OCI-LY7 (cell line): Measurements from ENCODE around the gene ANO6. TPM values are rescaled to one million over a fixed set of nuclear protein-coding genes. Genes with fewer than 3 reads are reported as not detected.

ENCODE experiments used
- BruUV-seq: library from RNA; stranded (reverse); fragments of 400-500 nt; replicated peaks from 2 replicates; lab custom pipeline; 2021; lab: Mats Ljungman, UMichigan
- CTCF ChIA-PET: fragments of 300-600 bp; sonication (Branson Sonifier 250); formaldehyde crosslinking; loops from one replicate; lab custom pipeline; 2022; ENCODE audit warnings: antibody characterized with exemption; ENCODE audit not compliant: unreplicated experiment; lab: Charles Lee
- POLR2A ChIA-PET: fragments of 300-600 bp; sonication (Branson Sonifier 250); formaldehyde crosslinking; loops from one replicate; lab custom pipeline; 2022; ENCODE audit warnings: antibody characterized with exemption; lab: Charles Lee
- DNase-seq: peaks from one replicate; pipeline ENCODE4 v3.0.0-alpha.2; 2015; ENCODE audit warnings: low spot score
- H2AFZ ChIP-seq: fragments of 200-600 bp; sonication (generic), shearing (Covaris generic); 2 replicates; pipeline ENCODE4 v1.6.1; 2014; ENCODE audit warnings: mild to moderate bottlenecking, antibody characterized with exemption, low read length, moderate library complexity
- H3K27ac ChIP-seq: fragments of 200-600 bp; sonication (generic); 2 replicates; pipeline ENCODE4 v1.5.1; 2014; ENCODE audit warnings: mixed run types, low read depth, mild to moderate bottlenecking, moderate library complexity, low read length, inconsistent platforms; ENCODE audit not compliant: poor library complexity, severe bottlenecking
- H3K36me3 ChIP-seq: fragments of 200-600 bp; sonication (generic); 2 replicates; pipeline ENCODE4 v1.6.1; 2014; ENCODE audit warnings: mild to moderate bottlenecking, antibody characterized with exemption, low read length, moderate library complexity, mixed read lengths; ENCODE audit not compliant: insufficient read depth
- H3K4me1 ChIP-seq: fragments of 200-600 bp; sonication (generic); 2 replicates; pipeline ENCODE4 v1.5.1; 2014; ENCODE audit warnings: mild to moderate bottlenecking, low read length; ENCODE audit not compliant: insufficient read depth, poor library complexity, severe bottlenecking
- H3K4me2 ChIP-seq: fragments of 200-600 bp; sonication (generic); 2 replicates; pipeline ENCODE4 v1.6.1; 2014; ENCODE audit warnings: mild to moderate bottlenecking, low read length
- H3K4me3 ChIP-seq: fragments of 200-600 bp; sonication (generic); 2 replicates; pipeline ENCODE4 v1.5.1; 2014; ENCODE audit warnings: mild to moderate bottlenecking, low read depth, low read length; ENCODE audit not compliant: poor library complexity, severe bottlenecking
- H3K79me2 ChIP-seq: fragments of 200-600 bp; sonication (generic); 2 replicates; pipeline ENCODE4 v1.6.1; 2016; ENCODE audit warnings: low read depth, mild to moderate bottlenecking, low read length, moderate library complexity, mixed read lengths; ENCODE audit not compliant: insufficient read depth
- H3K9me2 ChIP-seq: fragments of 200-600 bp; sonication (generic); 2 replicates; pipeline ENCODE4 v1.6.1; 2016; ENCODE audit warnings: mild to moderate bottlenecking, low read length, mixed read lengths; ENCODE audit not compliant: insufficient read depth
- H3K9me3 ChIP-seq: fragments of 200-600 bp; sonication (generic); 2 replicates; pipeline ENCODE4 v1.6.1; 2014; ENCODE audit warnings: mild to moderate bottlenecking, mixed run types, low read length, mixed read lengths
- H4K20me1 ChIP-seq: fragments of 200-600 bp; sonication (generic); 2 replicates; pipeline ENCODE4 v1.6.1; 2014; ENCODE audit warnings: mild to moderate bottlenecking, antibody characterized with exemption, low read length, moderate library complexity, mixed read lengths; ENCODE audit not compliant: insufficient read depth
- EZH2phosphoT487 ChIP-seq: fragments of 200-600 bp; sonication (generic); IDR thresholded peaks from 2 replicates; pipeline ENCODE4 v1.6.1; 2018; ENCODE audit warnings: low read depth, borderline replicate concordance, mild to moderate bottlenecking, mixed run types, antibody characterized with exemption, low read length, moderate library complexity, mixed read lengths
- intact Hi-C: fragments of 100-400 bp; cut with micrococcal nuclease; formaldehyde crosslinking; loops from one replicate; pipeline ENCODE4 v1.10.0; 2022; ENCODE audit not compliant: unreplicated experiment
- total RNA-seq, 2 experiments: library from RNA; depleted of rRNA in 1 of 2; stranded (reverse); fragments of >200 nt in 1 of 2; shearing (Covaris generic) in 1 of 2; gene quantifications; 2 replicates each; pipeline ENCODE4 v1.2.3, GENCODE V29; 2014 to 2022
- TF ChIP-seq, protein P1 (sequence below): fragments of 200-600 bp; sonication (generic); conservative IDR thresholded peaks from 2 replicates; pipeline ENCODE4 v1.5.1; 2014; ENCODE audit warnings: mild to moderate bottlenecking, antibody characterized with exemption, low read length, moderate library complexity, mixed read lengths

ANO6 gene
- total RNA-seq, 2 experiments from 2014 or later, result 15.0 to 17.7 TPM

DNA sequence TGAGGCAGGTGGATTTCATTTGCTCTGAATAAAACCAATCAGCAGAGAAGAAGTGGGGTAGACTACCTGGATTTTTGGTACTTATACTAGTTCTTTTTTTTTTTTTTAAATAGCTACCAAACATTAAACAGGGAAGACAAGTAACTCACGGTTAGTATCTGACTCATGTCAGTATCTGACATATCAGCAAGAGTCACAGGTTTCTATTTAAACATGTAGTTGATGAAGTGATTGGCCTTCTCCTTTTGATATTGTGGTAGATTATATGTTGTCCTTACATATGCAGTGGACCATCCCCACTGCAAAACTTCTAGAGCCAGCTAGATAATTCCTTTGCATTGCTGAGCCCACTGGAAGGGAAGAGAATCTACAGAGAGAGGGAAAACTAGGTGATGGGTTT lies 208.0 kb downstream of the ANO6 start:
- BruUV-seq, result no TSS peak
- no peak overlapping the region for H3K4me3 ChIP-seq
- no peak for TF ChIP-seq EZH2phosphoT487
- TF ChIP-seq, protein P1, sequence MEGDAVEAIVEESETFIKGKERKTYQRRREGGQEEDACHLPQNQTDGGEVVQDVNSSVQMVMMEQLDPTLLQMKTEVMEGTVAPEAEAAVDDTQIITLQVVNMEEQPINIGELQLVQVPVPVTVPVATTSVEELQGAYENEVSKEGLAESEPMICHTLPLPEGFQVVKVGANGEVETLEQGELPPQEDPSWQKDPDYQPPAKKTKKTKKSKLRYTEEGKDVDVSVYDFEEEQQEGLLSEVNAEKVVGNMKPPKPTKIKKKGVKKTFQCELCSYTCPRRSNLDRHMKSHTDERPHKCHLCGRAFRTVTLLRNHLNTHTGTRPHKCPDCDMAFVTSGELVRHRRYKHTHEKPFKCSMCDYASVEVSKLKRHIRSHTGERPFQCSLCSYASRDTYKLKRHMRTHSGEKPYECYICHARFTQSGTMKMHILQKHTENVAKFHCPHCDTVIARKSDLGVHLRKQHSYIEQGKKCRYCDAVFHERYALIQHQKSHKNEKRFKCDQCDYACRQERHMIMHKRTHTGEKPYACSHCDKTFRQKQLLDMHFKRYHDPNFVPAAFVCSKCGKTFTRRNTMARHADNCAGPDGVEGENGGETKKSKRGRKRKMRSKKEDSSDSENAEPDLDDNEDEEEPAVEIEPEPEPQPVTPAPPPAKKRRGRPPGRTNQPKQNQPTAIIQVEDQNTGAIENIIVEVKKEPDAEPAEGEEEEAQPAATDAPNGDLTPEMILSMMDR, result no peak
- ChIA-PET CTCF (no interaction called here), POLR2A (no interaction called here)
- H3K36me3 ChIP-seq, result no peaks in the 10 kb centered on the region
- H3K4me1 ChIP-seq, result no peaks in the 10 kb centered on the region
- H3K4me2 ChIP-seq, result no peak overlapping the region
- H3K27ac ChIP-seq, result no peak overlapping the region
- H3K9me3 ChIP-seq, result no peaks in the 10 kb centered on the region
- no peak overlapping the region for H2AFZ ChIP-seq
- H3K79me2 ChIP-seq, result no peaks in the 10 kb centered on the region
- intact Hi-C loops, result no loop called here
- no peaks in the 10 kb centered on the region for H3K9me2 ChIP-seq
- no peak for DNase-seq
- H4K20me1 ChIP-seq, result no peaks in the 10 kb centered on the region

DNA sequence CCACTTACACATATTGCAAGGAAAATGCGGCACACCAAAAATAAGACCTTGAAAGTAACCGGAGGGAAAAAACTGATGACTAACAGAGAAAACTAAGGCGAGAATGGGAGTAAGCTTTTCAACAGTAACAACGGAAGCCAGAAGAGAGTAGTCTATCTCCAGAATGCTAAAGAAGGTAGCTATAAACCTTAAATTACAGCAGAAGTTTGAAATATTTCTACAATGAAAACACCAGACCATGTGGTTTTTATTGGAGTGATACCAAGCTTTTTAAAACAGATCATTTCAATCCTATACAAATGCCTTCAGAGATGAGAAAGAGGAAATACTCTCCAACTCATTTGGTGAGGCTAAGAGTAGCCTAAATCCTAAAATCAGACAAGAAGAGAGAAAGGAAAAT lies 209.5 kb downstream of the ANO6 start:
- H3K27ac ChIP-seq, result no peak overlapping the region
- no TSS peak for BruUV-seq
- ChIA-PET CTCF (no interaction called here), POLR2A (interaction anchor here (1.1 kb wide), 1 partner anchor 9 kb away, joined by 3 read pairs; no protein-coding TSS in a partner anchor)
- H3K9me3 ChIP-seq, result no peaks in the 10 kb centered on the region
- H3K4me1 ChIP-seq, result no peaks in the 10 kb centered on the region
- no peaks in the 10 kb centered on the region for H3K79me2 ChIP-seq
- intact Hi-C loops, result no loop called here
- no peak overlapping the region for H3K4me2 ChIP-seq
- H2AFZ ChIP-seq, result no peak overlapping the region
- DNase-seq, result no peak
- H3K9me2 ChIP-seq, result no peaks in the 10 kb centered on the region
- H3K4me3 ChIP-seq, result no peak overlapping the region
- TF ChIP-seq, protein P1, result no peak
- TF ChIP-seq EZH2phosphoT487, result no peak
- H3K36me3 ChIP-seq, result no peaks in the 10 kb centered on the region
- H4K20me1 ChIP-seq, result no peaks in the 10 kb centered on the region

DNA sequence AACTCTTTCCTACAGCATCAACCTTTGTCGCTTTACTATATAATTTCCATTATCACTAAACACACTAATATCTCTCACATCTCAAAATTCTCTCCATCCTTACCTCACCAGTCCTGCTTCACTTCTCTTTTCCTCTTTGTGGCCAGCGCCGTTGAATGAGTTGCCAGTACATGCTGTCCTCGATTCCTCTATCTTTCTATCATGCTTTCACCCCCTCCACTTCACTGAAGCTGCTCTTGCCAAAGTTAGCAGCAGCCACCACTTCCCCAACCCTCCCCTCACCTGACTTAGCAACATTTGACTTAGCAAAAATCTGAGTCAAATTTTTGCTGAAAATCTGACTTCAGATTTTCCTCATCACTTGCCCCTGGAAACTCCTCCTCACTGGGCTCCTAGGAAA lies 210.4 kb downstream of the ANO6 start:
- H3K4me3 ChIP-seq, result no peak overlapping the region
- no peaks in the 10 kb centered on the region for H3K36me3 ChIP-seq
- intact Hi-C loops, result no loop called here
- no peaks in the 10 kb centered on the region for H3K4me1 ChIP-seq
- CTCF ChIA-PET, result no interaction called here
- DNase-seq, result no peak
- H3K4me2 ChIP-seq, result no peak overlapping the region
- H3K9me2 ChIP-seq, result no peaks in the 10 kb centered on the region
- no TSS peak for BruUV-seq
- no peaks in the 10 kb centered on the region for H3K9me3 ChIP-seq
- POLR2A ChIA-PET, result no interaction called here
- no peak overlapping the region for H2AFZ ChIP-seq
- TF ChIP-seq EZH2phosphoT487, result no peak
- TF ChIP-seq, protein P1, result no peak
- H3K27ac ChIP-seq, result no peak overlapping the region
- H4K20me1 ChIP-seq, result no peaks in the 10 kb centered on the region
- no peaks in the 10 kb centered on the region for H3K79me2 ChIP-seq
